ENCODE measurements around the gene LYST.

GRCh38 chr1:235892202-235892601 is 25.5 kb upstream of the LYST start:
- TF ChIP-seq POLR2A (IDR thresholded peaks at IDR 0.05) (no peak), CTCF (IDR thresholded peaks at IDR 0.05) (no peak)
